Activated naive CD4-positive, alpha-beta T cell treated with anti-CD3 and anti-CD28 coated beads, Interleukin-2, amount 10 ng/mL, durations not matched to agents 7 days and 5 days (primary cell): ENCODE data around the gene KCTD16.

ENCODE experiments used
- CTCF ChIA-PET: fragments of 350-600 bp; sonication (Branson Sonifier 250); formaldehyde crosslinking; loops from one replicate; lab custom pipeline; 2021; ENCODE audit warnings: antibody characterized with exemption; lab: Charles Lee
- DNase-seq: peaks from one replicate; pipeline ENCODE4 v3.0.0-alpha.2; 2020
- H3K27ac Mint-ChIP-seq: one replicate; pipeline ENCODE4 v1.8.0; 2021; ENCODE audit warnings: mild to moderate bottlenecking, moderate library complexity, mixed read lengths
- H3K27me3 Mint-ChIP-seq: one replicate; pipeline ENCODE4 v1.8.0; 2021; ENCODE audit warnings: mild to moderate bottlenecking, mixed read lengths
- H3K36me3 Mint-ChIP-seq: one replicate; pipeline ENCODE4 v1.8.0; 2021; ENCODE audit warnings: mixed read lengths
- H3K4me1 Mint-ChIP-seq: one replicate; pipeline ENCODE4 v1.8.0; 2021; ENCODE audit warnings: mixed read lengths
- H3K4me3 Mint-ChIP-seq: one replicate; pipeline ENCODE4 v1.8.0; 2021; ENCODE audit warnings: mild to moderate bottlenecking, moderate library complexity, mixed read lengths
- H3K9me3 Mint-ChIP-seq: one replicate; pipeline ENCODE4 v1.8.0; 2021; ENCODE audit warnings: mixed read lengths

KCTD16 gene

DNA sequence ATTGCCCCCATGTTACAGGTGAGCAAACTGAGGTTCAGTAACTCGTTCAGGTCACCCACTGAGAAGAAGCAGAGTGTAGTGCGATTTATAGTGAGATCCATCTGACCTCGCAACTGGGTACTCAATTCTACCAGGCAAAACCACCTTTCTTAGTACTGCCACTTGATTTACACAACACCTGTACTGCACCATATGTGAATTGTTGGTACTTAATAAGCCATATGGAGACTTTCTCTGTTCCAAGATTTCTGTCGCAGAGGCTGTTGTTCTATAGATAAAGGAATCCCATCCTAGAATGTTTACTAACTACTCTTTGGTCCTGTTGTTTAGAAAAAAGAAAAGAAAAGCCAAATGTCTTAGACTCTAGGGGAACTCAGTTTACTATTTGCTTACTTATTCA, 287.5 kb downstream of the KCTD16 start:
- H3K4me1 Mint-ChIP-seq: no peaks in the 10 kb centered on the region
- H3K36me3 Mint-ChIP-seq: no peaks in the 10 kb centered on the region
- no peak overlapping the region for H3K27ac Mint-ChIP-seq
- H3K4me3 Mint-ChIP-seq: no peak overlapping the region
- DNase-seq: no peak
- H3K9me3 Mint-ChIP-seq: peaks cover 15% of the 10 kb centered on the region
- no peaks in the 10 kb centered on the region for H3K27me3 Mint-ChIP-seq
- CTCF ChIA-PET: no interaction called here

DNA sequence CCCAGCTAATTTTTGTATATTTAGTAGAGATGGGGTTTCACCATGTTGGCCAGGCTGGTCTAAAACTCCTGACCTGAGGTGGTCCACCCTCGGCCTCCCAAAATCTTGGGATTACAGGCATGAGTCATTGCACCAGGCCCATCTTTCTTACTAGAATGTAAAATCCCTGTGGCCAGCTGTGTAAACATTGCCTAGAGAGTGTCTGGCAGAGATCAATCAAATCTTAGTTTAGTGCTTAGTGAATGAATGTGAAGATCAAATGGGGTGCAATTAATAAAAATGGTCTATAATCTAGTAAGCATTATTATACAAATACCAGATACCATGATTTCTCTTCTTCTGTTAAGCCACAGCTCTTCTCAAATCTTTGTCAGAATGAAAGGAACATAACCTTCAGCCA, 289.9 kb downstream of the KCTD16 start:
- Mint-ChIP-seq H3K36me3 (no peaks in the 10 kb centered on the region), H3K9me3 (peaks cover 12% of the 10 kb centered on the region), H3K27me3 (no peaks in the 10 kb centered on the region), H3K4me3 (no peak overlapping the region), H3K4me1 (no peaks in the 10 kb centered on the region), H3K27ac (no peak overlapping the region)
- DNase-seq: no peak
- CTCF ChIA-PET: no interaction called here

DNA sequence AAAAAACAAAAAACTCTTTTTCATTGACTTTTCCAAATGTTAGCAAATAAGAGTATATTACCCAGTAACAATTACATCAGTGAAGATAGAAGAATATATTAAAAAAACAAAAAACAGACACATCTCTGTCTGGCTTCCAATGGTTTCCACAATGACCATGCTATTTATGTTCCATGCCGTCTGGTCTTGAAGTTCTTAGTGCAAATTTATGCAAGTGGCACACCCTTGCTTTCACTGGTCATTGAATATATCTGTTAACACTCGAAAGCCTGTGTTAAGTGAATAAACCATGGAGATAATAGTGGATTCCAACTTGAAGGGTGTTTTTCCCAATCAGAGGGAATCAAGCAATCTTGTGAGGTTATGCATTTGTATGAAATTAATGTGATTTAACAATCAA, 291.9 kb downstream of the KCTD16 start:
- Mint-ChIP-seq H3K9me3 (peaks cover 12% of the 10 kb centered on the region), H3K27ac (no peak overlapping the region), H3K4me3 (no peak overlapping the region), H3K27me3 (no peaks in the 10 kb centered on the region), H3K36me3 (no peaks in the 10 kb centered on the region), H3K4me1 (no peaks in the 10 kb centered on the region)
- CTCF ChIA-PET: no interaction called here
- DNase-seq: no peak

DNA sequence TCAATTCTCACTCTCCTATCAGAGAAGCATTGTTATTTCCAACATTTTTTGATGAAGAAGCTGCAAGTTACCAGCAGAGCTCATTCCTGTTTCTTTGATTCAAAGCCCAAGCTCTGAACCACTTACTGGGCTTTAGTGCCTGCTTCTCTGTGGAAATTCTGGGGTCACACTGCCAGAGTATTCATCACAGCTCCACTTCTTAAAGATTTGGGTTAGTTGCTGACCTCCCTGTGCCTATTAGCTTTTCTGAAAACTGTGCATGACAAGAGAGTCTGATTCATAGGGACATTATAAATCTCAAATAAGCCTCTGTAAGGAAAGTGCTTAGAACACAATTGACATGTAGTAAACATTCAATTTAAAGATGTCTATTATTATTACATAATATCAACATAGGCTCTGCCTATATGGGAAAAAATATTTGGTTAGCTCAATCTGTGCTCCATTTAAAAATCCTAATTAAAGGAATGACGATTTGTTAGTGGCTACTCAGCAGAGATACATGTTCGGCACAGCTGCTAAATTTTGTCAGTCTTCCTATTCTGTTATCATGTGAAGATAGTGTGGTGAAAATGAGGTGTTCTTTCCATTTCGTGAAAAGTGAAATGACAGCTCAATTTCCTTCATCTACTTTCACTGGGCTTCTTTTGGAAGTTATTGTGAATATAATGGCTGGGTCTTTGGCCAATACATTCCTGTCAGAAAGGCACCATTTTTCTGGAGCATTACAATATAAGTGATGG, 293.0 kb downstream of the KCTD16 start:
- H3K9me3 Mint-ChIP-seq: peaks cover 12% of the 10 kb centered on the region
- H3K4me1 Mint-ChIP-seq: no peaks in the 10 kb centered on the region
- CTCF ChIA-PET: no interaction called here
- H3K27me3 Mint-ChIP-seq: no peaks in the 10 kb centered on the region
- no peak overlapping the region for H3K27ac Mint-ChIP-seq
- H3K4me3 Mint-ChIP-seq: no peak overlapping the region
- no peaks in the 10 kb centered on the region for H3K36me3 Mint-ChIP-seq
- no peak for DNase-seq

DNA sequence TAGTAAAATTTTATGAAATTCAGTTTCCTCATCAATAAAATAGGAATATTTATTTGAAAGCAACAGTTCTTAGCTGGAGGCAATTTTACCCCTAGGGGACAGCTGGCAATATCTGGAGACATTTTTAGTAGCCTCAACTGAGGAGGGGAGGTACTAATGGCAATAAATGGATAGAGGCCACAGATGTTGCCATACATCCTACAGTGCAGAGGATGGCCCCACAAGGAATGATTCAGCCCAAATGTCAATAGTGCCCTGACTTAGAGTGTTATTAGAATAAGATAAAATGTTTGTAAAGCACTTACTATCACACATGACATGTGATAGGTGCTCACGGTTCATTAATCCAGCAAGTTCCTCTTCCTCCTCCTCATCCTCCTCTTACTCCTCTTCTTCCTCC, 293.6 kb downstream of the KCTD16 start:
- peaks cover 7% of the 10 kb centered on the region for H3K9me3 Mint-ChIP-seq
- no peak for DNase-seq
- H3K27me3 Mint-ChIP-seq: no peaks in the 10 kb centered on the region
- no peak overlapping the region for H3K4me3 Mint-ChIP-seq
- H3K36me3 Mint-ChIP-seq: no peaks in the 10 kb centered on the region
- no peaks in the 10 kb centered on the region for H3K4me1 Mint-ChIP-seq
- no peak overlapping the region for H3K27ac Mint-ChIP-seq
- CTCF ChIA-PET: no interaction called here

DNA sequence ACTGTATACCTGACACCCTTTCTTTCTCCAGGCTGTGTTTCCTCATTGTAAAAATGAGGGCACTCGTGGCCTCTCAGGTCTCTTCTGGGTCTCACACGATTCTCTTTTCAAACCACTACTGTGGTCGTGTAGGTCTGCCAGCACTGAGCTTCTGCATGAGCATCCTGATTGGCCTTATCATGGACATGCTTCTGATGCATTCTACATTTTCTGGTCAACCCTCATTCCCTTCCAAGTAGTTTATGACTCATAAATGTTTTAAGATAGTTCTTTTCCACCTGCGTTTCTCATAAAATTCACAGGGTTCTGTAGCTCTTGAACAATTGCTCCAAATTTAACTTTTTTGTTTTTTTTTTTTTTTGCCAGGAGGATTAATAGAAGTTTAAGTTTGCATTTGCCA, 294.8 kb downstream of the KCTD16 start:
- CTCF ChIA-PET: no interaction called here
- no peaks in the 10 kb centered on the region for H3K36me3 Mint-ChIP-seq
- no peaks in the 10 kb centered on the region for H3K4me1 Mint-ChIP-seq
- H3K27ac Mint-ChIP-seq: no peak overlapping the region
- no peaks in the 10 kb centered on the region for H3K27me3 Mint-ChIP-seq
- DNase-seq: no peak
- H3K9me3 Mint-ChIP-seq: peaks cover 4% of the 10 kb centered on the region
- no peak overlapping the region for H3K4me3 Mint-ChIP-seq

DNA sequence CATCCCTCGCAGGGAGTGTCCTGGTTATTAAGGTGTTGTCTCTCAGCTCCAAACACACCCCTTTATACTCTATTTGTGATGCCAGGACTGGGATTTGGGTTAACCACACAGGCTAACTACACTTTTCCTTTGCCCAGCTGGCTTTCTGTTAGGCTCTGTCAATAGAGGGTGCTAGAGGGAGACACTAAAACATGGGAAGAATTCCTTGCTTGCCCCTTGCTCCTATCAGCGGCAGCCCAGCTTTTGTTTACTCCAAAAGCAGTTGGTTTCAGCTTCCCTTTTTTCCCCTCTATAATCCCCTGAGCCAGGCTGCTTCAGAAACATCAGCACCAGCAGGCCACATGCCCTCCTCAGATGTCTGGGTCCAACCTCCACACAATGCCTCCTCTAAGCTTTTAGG, 297.1 kb downstream of the KCTD16 start:
- CTCF ChIA-PET: no interaction called here
- DNase-seq: no peak
- Mint-ChIP-seq H3K4me3 (no peak overlapping the region), H3K9me3 (no peaks in the 10 kb centered on the region), H3K27ac (no peak overlapping the region), H3K4me1 (no peaks in the 10 kb centered on the region), H3K27me3 (no peaks in the 10 kb centered on the region), H3K36me3 (no peaks in the 10 kb centered on the region)

DNA sequence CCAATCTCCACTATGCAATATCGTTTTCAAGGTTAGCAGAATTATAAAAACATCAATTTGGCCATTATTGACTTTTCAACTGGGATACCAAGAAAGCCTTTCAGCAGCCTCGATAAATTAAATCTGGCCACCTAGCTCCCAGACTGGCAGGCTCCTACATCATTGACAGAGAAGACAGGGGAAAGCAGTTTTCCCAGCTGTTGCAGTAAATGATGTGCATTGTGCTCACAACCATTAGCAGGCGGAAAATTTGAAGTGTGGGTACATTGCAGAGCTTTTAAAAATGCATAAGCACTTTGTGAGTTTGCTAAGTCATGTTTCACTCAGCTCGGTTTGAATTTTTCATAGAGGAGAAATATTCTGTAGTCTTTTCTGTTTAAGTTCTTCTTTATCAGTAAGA, 297.9 kb downstream of the KCTD16 start:
- no peaks in the 10 kb centered on the region for H3K4me1 Mint-ChIP-seq
- H3K9me3 Mint-ChIP-seq: no peaks in the 10 kb centered on the region
- no peaks in the 10 kb centered on the region for H3K36me3 Mint-ChIP-seq
- H3K27me3 Mint-ChIP-seq: no peaks in the 10 kb centered on the region
- CTCF ChIA-PET: no interaction called here
- no peak for DNase-seq
- no peak overlapping the region for H3K4me3 Mint-ChIP-seq
- H3K27ac Mint-ChIP-seq: no peak overlapping the region

DNA sequence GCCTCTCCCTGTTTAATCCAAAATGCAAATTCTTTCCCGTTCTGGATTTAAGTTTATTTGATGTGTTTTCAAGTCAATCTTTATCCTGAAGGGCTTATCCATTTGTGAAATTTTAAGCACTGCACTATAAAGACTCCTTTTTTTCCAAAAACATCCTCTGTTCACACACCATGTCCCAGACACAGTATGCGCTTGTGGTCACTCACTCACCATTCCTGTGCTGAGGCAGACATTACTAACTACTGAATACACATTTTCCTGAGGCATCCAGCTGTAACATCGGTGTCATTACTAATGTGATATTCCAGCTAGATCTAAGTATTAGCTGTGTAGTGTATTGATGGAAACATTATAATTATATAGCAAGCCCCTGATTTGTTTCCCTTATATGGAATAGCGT, 298.4 kb downstream of the KCTD16 start:
- Mint-ChIP-seq H3K4me3 (no peak overlapping the region), H3K36me3 (no peaks in the 10 kb centered on the region), H3K4me1 (no peaks in the 10 kb centered on the region), H3K27ac (no peak overlapping the region), H3K27me3 (no peaks in the 10 kb centered on the region), H3K9me3 (no peaks in the 10 kb centered on the region)
- CTCF ChIA-PET: no interaction called here
- no peak for DNase-seq

DNA sequence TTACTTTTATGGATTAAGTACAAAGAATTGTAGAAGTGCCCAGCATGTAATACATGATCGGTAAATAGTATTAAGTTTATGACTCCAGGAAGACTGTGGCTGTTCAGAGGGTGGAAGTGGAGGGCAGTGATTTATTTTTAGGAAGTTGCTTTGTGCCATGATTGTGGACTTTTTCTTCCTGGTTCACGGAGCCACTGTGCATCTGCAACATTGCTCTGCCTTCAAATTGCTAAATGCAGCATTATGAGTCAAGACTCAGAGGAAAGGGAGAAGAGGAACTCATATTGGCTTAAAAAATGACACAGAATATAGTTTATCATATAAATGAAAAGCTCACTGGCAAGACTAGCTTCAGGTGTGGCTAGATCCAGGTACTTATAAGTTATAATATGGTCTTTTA, 301.5 kb downstream of the KCTD16 start:
- H3K4me3 Mint-ChIP-seq: no peak overlapping the region
- H3K4me1 Mint-ChIP-seq: no peaks in the 10 kb centered on the region
- no peaks in the 10 kb centered on the region for H3K36me3 Mint-ChIP-seq
- CTCF ChIA-PET: no interaction called here
- H3K27ac Mint-ChIP-seq: no peak overlapping the region
- no peaks in the 10 kb centered on the region for H3K27me3 Mint-ChIP-seq
- no peak for DNase-seq
- H3K9me3 Mint-ChIP-seq: no peaks in the 10 kb centered on the region

DNA sequence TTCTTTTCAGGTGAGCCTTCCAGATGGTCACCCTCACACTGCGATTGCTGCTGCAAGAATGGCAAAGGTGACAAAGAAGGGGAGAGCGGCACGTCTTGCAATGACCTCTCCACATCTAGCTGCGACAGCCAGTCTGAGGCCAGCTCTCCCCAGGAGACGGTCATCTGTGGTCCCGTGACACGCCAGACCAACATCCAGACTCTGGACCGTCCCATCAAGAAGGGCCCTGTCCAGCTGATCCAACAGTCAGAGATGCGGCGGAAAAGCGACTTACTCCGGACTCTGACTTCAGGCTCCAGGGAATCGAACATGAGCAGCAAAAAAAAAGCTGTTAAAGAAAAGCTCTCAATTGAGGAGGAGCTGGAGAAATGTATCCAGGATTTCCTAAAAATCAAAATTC, 303.0 kb downstream of the KCTD16 start:
- H3K9me3 Mint-ChIP-seq: no peaks in the 10 kb centered on the region
- H3K27ac Mint-ChIP-seq: no peak overlapping the region
- CTCF ChIA-PET: no interaction called here
- no peaks in the 10 kb centered on the region for H3K27me3 Mint-ChIP-seq
- no peak overlapping the region for H3K4me3 Mint-ChIP-seq
- no peaks in the 10 kb centered on the region for H3K4me1 Mint-ChIP-seq
- no peaks in the 10 kb centered on the region for H3K36me3 Mint-ChIP-seq
- DNase-seq: no peak

DNA sequence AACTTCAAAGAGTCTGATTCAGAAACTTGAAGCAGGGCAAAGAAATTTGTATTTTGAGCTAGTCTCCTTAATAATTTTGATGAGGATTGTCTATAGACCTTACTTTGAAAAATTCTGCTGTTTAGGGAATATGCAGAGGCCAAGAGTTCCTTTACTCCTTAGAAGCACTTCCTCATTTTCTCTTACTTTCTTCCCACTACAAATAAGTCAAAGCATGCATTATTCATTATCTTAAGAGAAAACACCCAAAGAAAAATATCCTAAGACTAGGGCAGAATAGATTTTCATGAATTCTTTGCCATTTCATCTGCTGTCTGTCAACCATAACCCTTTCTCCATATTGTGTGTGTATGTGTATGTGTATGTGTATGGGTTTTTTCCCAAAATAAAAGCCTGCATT, 307.9 kb downstream of the KCTD16 start:
- H3K36me3 Mint-ChIP-seq: no peaks in the 10 kb centered on the region
- no peaks in the 10 kb centered on the region for H3K9me3 Mint-ChIP-seq
- H3K27me3 Mint-ChIP-seq: no peaks in the 10 kb centered on the region
- no peaks in the 10 kb centered on the region for H3K4me1 Mint-ChIP-seq
- no peak overlapping the region for H3K27ac Mint-ChIP-seq
- H3K4me3 Mint-ChIP-seq: no peak overlapping the region
- no peak for DNase-seq
- CTCF ChIA-PET: no interaction called here

DNA sequence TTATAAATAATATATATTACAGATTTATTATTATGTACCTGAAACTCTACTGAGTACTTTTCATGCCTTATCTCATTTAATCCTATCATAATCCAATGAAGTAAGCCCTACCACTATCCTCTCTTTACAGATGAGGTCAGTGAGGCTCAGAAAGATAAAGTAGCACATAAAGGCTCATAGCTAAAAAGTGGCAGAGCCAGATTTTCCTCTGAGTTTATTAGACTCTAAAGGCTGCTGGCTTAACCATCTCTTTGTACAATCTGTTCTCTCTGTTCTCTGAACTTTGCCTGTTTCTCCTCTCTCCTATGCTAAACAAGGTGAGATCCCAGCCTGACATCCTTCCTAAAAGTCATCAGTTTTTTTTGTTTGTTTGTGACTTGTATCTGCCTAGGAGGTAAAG, 311.2 kb downstream of the KCTD16 start:
- Mint-ChIP-seq H3K27ac (no peak overlapping the region), H3K4me3 (no peak overlapping the region), H3K36me3 (no peaks in the 10 kb centered on the region), H3K27me3 (no peaks in the 10 kb centered on the region), H3K4me1 (no peaks in the 10 kb centered on the region), H3K9me3 (no peaks in the 10 kb centered on the region)
- CTCF ChIA-PET: no interaction called here
- no peak for DNase-seq

DNA sequence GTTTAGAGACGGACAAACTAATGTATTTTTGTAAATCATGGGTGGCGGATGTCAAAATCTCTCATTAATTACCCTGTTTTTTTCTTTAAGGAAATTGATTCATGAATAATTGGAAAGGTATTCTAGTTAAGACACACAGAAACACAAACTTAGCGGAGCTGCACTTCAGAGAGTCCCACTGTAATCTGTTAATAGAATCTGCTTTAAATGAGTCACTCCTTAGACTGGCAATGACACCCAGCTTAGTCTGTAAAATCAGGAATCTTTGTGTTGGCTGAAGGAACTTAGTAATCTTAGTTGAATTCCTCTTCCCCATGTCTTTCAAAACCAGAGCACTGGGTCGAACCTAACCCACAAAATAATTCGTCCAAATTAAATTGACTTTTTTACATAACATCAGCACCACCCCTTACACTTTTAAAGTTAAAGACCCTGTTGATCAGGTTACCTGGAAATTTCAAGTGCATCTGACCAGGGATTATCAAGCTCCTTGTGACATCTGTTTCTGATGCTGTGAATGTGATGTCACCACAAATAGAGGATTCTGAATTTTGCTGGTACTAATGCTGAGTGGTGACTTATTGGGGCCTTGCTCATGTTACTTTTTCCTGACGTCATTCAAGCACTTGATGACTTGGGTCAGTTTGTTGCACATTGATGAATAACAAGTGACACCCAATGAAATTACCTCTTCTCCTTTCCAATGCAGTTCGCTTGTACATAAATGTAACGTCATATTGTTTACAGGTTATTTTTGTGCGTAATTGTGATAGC, 313.6 kb downstream of the KCTD16 start:
- no peak for DNase-seq
- Mint-ChIP-seq H3K27ac (no peak overlapping the region), H3K4me3 (no peak overlapping the region), H3K36me3 (no peaks in the 10 kb centered on the region), H3K27me3 (no peaks in the 10 kb centered on the region), H3K9me3 (no peaks in the 10 kb centered on the region), H3K4me1 (no peaks in the 10 kb centered on the region)
- CTCF ChIA-PET: no interaction called here

DNA sequence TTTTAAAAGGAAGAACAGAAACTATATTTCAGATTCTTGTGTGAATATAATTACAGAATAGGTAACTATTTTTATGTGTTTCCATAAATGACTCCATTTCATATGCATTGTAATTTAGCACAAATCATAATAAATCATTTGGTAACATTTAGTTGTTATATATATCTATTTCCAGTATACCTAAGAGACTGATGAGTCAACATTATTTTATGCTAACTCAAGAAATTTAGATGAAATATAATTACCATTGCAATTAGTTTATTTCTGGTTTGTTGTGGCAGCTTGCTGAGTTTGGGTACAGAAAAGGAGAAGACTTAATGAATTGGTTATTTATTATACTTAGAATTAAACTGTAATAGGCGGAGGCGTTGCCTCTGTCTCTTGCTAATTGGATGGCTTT, 314.9 kb downstream of the KCTD16 start:
- H3K27ac Mint-ChIP-seq: no peak overlapping the region
- no peaks in the 10 kb centered on the region for H3K36me3 Mint-ChIP-seq
- no peaks in the 10 kb centered on the region for H3K27me3 Mint-ChIP-seq
- H3K4me3 Mint-ChIP-seq: no peak overlapping the region
- H3K9me3 Mint-ChIP-seq: peaks cover 3% of the 10 kb centered on the region
- H3K4me1 Mint-ChIP-seq: no peaks in the 10 kb centered on the region
- CTCF ChIA-PET: interaction anchor here (1.5 kb wide), 1 partner anchor 10 kb away, joined by 3 read pairs; no protein-coding TSS in a partner anchor
- no peak for DNase-seq
